Measurements from ENCODE around the gene DIDO1. TPM values are rescaled to one million over a fixed set of nuclear protein-coding genes. Genes with fewer than 3 reads are reported as not detected.

Gene DIDO1
- total and polyA plus RNA-seq, 2 of the 13 experiments (the other 11 are each of a cell fraction or from before 2014, with no cell fraction given): 75.0 to 75.1 TPM

- TF ChIP-seq BRCA1 (CRISPR knock-in tag; IDR thresholded peaks at IDR 0.05) (0 out of 2 replicates have a peak, but pooled peaks have one; percentile 3), NR2F6 (IDR thresholded peaks at IDR 0.05) (no peak), NR2F6 (CRISPR knock-in tag; IDR thresholded peaks at IDR 0.05) (no peak), ZNF143 (CRISPR knock-in tag; IDR thresholded peaks at IDR 0.05) (no peak), ZNF382 (CRISPR knock-in tag; IDR thresholded peaks at IDR 0.05; ENCODE audit: borderline replicate concordance) (no peak), EHMT2 (IDR thresholded peaks at IDR 0.05; ENCODE audit: borderline replicate concordance, low read depth, low read length) (no peak), ZNF749 (CRISPR knock-in tag; IDR thresholded peaks at IDR 0.05; ENCODE audit: borderline replicate concordance) (no peak), PAXIP1 (CRISPR knock-in tag; conservative IDR thresholded peaks at IDR 0.05) (no peak), REL (CRISPR knock-in tag; conservative IDR thresholded peaks at IDR 0.05) (no peak), ZNF563 (CRISPR knock-in tag; IDR thresholded peaks at IDR 0.05) (peak; percentile 20), HDAC6 (IDR thresholded peaks at IDR 0.05; ENCODE audit: low read depth, low read length) (no peak), IRF1 (CRISPR knock-in tag; IDR thresholded peaks at IDR 0.05; ENCODE audit: low read depth) (no peak), TFDP1 (CRISPR knock-in tag; IDR thresholded peaks at IDR 0.05; ENCODE audit: borderline replicate concordance) (0 out of 2 replicates have a peak, but pooled peaks have one; percentile 5), ZNF318 (CRISPR knock-in tag; IDR thresholded peaks at IDR 0.05) (no peak), ZNF264 (CRISPR knock-in tag; IDR thresholded peaks at IDR 0.05) (0 out of 2 replicates have a peak, but pooled peaks have one; percentile 20), CENPT (CRISPR knock-in tag; IDR thresholded peaks at IDR 0.05; ENCODE audit: low read depth) (no peak), AHR (CRISPR knock-in tag; IDR thresholded peaks at IDR 0.05) (peak; percentile 75; the same call in 1 of the 2 replicates)
These were observed 65.8 kb downstream of the DIDO1 start (continued) for GRCh38 chr20:62860391-62860923.

All from HepG2 (cell line).